H1 (cell line): ENCODE data around the gene EPB41L1. TPM values are rescaled to one million over a fixed set of nuclear protein-coding genes. Genes with fewer than 3 reads are reported as not detected.

Experiments used
- CTCF ChIA-PET: fragments of 300-600 bp; sonication (Branson Sonifier 250); formaldehyde crosslinking; loops from one replicate; lab custom pipeline; 2021; ENCODE audit not compliant: partially characterized antibody; lab: Charles Lee
- POLR2A ChIA-PET: fragments of 300-600 bp; sonication (Branson Sonifier 250); formaldehyde crosslinking; loops from one replicate; lab custom pipeline; 2021; ENCODE audit warnings: inconsistent platforms; ENCODE audit not compliant: partially characterized antibody; lab: Charles Lee
- DNase-seq, 2 experiments: peaks; one replicate each; pipeline versions ENCODE4 v3.0.0 to v3.0.0-alpha.2; 2010 to 2022; ENCODE audit warnings: low spot score in 2 of 2, low read depth in 1 of 2, mixed read lengths in 1 of 2
- FAIRE-seq: peaks from 2 replicates; lab custom pipeline; 2011; peaks lifted over from hg19 to GRCh38; lab: Jason Lieb, UNC
- H2AFZ ChIP-seq: 2 replicates; pipeline ENCODE4 v1.8.1; 2012; ENCODE audit warnings: low read length, inconsistent platforms
- H2AK5ac ChIP-seq: 2 replicates; pipeline ENCODE4 v1.6.1; 2013; ENCODE audit warnings: low read depth, low read length
- H2BK120ac ChIP-seq: replicated peaks from 2 replicates; pipeline ENCODE3; 2013; ENCODE audit warnings: low read depth, low read length, inconsistent platforms
- H2BK12ac ChIP-seq: 2 replicates; pipeline ENCODE4 v1.6.1; 2013; ENCODE audit warnings: low read depth, low read length
- H2BK15ac ChIP-seq: 2 replicates; pipeline ENCODE4 v1.6.1; 2013; ENCODE audit warnings: low read length
- H2BK20ac ChIP-seq: 2 replicates; pipeline ENCODE4 v1.6.1; 2013; ENCODE audit warnings: low read length
- H2BK5ac ChIP-seq: 2 replicates; pipeline ENCODE4 v1.6.1; 2013; ENCODE audit warnings: low read depth, low read length
- H3K14ac ChIP-seq: 2 replicates; pipeline ENCODE4 v1.6.1; 2013; ENCODE audit warnings: inconsistent platforms; ENCODE audit not compliant: insufficient read length
- H3K18ac ChIP-seq: 2 replicates; pipeline ENCODE4 v1.6.1; 2013; ENCODE audit warnings: low read length; ENCODE audit errors: extremely low read depth
- H3K23ac ChIP-seq: 2 replicates; pipeline ENCODE4 v1.6.1; 2013; ENCODE audit warnings: inconsistent platforms; ENCODE audit not compliant: insufficient read length
- H3K23me2 ChIP-seq: 2 replicates; pipeline ENCODE4 v1.6.1; 2013; ENCODE audit warnings: low read depth, low read length
- H3K27ac ChIP-seq: 2 replicates; pipeline ENCODE4 v1.6.1; 2011; ENCODE audit warnings: low read depth, low read length, inconsistent platforms
- H3K27me3 ChIP-seq, 4 experiments: replicated peaks in 1 of 4; 1 replicate in 1 of 4; 2 replicates in 3 of 4; pipeline versions ENCODE4 v1.6.1 to v1.8.1; 2011 to 2013; ENCODE audit warnings: low read length in 3 of 4, mild to moderate bottlenecking in 3 of 4, inconsistent platforms in 2 of 4, mixed read lengths in 2 of 4, moderate library complexity in 1 of 4; ENCODE audit not compliant: control insufficient read depth in 3 of 4, insufficient read depth in 3 of 4; ENCODE audit errors: extremely low read depth in 1 of 4
- H3K36me3 ChIP-seq, 4 experiments: 2 replicates each; pipeline versions ENCODE4 v1.6.1 to v1.8.1; 2011 to 2013; ENCODE audit warnings: mild to moderate bottlenecking in 4 of 4, low read length in 3 of 4, moderate library complexity in 2 of 4, control low read depth in 1 of 4, inconsistent platforms in 1 of 4; ENCODE audit not compliant: insufficient read depth in 4 of 4, control insufficient read depth in 2 of 4
- H3K4ac ChIP-seq: replicated peaks from 2 replicates; pipeline ENCODE3; 2013; ENCODE audit warnings: low read length, low read depth, mixed read lengths, inconsistent platforms; ENCODE audit not compliant: insufficient read length
- H3K4me1 ChIP-seq, 4 experiments: replicated peaks in 1 of 4; 1 replicate in 1 of 4; 2 replicates in 3 of 4; pipeline versions ENCODE4 v1.6.1 to v1.8.1; 2011 to 2013; ENCODE audit warnings: low read length in 3 of 4, inconsistent platforms in 2 of 4, mixed read lengths in 1 of 4; ENCODE audit not compliant: insufficient read depth in 4 of 4, control insufficient read depth in 3 of 4
- H3K4me2 ChIP-seq, 2 experiments: 2 replicates each; pipeline versions ENCODE4 v1.6.1 to v1.8.1; 2011 to 2013; ENCODE audit warnings: low read depth in 2 of 2, low read length in 2 of 2, control low read depth in 1 of 2, inconsistent platforms in 1 of 2, mild to moderate bottlenecking in 1 of 2; ENCODE audit not compliant: insufficient read depth in 1 of 2
- H3K4me3 ChIP-seq, 4 experiments: fragments of 200-600, 300-600 bp in 1 of 4; sonication (generic), shearing (Covaris generic), sonication (Bioruptor Twin) in 1 of 4; 2 replicates each; pipeline versions ENCODE4 v1.5.1 to v1.8.1; 2011 to 2016; ENCODE audit warnings: low read length in 4 of 4, low read depth in 3 of 4, control low read depth in 2 of 4, inconsistent platforms in 2 of 4, mild to moderate bottlenecking in 2 of 4, mixed read lengths in 1 of 4, moderate library complexity in 1 of 4; ENCODE audit not compliant: insufficient read depth in 2 of 4; ENCODE audit errors: extremely low read depth in 1 of 4
- H3K56ac ChIP-seq: replicated peaks from 2 replicates; pipeline ENCODE3; 2013; ENCODE audit warnings: low read depth, mild to moderate bottlenecking, mixed read lengths, low read length, inconsistent platforms; ENCODE audit not compliant: insufficient read length
- H3K79me1 ChIP-seq: 2 replicates; pipeline ENCODE4 v1.6.1; 2013; ENCODE audit warnings: low read depth, low read length, control low read depth
- H3K79me2 ChIP-seq, 2 experiments: 2 replicates each; pipeline versions ENCODE4 v1.6.1 to v1.8.1; 2012 to 2013; ENCODE audit warnings: low read length in 2 of 2, mild to moderate bottlenecking in 2 of 2, inconsistent platforms in 1 of 2; ENCODE audit not compliant: insufficient read depth in 2 of 2, control insufficient read depth in 1 of 2
- H3K9ac ChIP-seq, 4 experiments: replicated peaks in 1 of 4; 1 replicate in 1 of 4; 2 replicates in 3 of 4; pipeline versions ENCODE4 v1.6.1 to v1.8.1; 2011 to 2013; ENCODE audit warnings: low read depth in 3 of 4, low read length in 3 of 4, control low read depth in 2 of 4, mild to moderate bottlenecking in 2 of 4, moderate library complexity in 2 of 4, inconsistent platforms in 1 of 4; ENCODE audit errors: extremely low read depth in 1 of 4
- H3K9me3 ChIP-seq, 2 experiments: 2 replicates each; pipeline versions ENCODE4 v1.6.1 to v1.8.1; 2012 to 2013; ENCODE audit warnings: mild to moderate bottlenecking in 2 of 2, moderate library complexity in 2 of 2, control low read depth in 1 of 2, inconsistent platforms in 1 of 2, low read depth in 1 of 2, low read length in 1 of 2, mixed read lengths in 1 of 2; ENCODE audit not compliant: insufficient read depth in 2 of 2
- H4K20me1 ChIP-seq, 2 experiments: replicated peaks in 1 of 2; 2 replicates each; pipeline versions ENCODE3 to v1.8.1; 2011 to 2013; ENCODE audit warnings: inconsistent platforms in 2 of 2, low read length in 2 of 2, mild to moderate bottlenecking in 1 of 2; ENCODE audit not compliant: insufficient read depth in 2 of 2, control insufficient read depth in 1 of 2
- H4K5ac ChIP-seq: 2 replicates; pipeline ENCODE4 v1.6.1; 2013; ENCODE audit warnings: low read length, low read depth, mixed read lengths, inconsistent platforms; ENCODE audit not compliant: insufficient read length
- H4K8ac ChIP-seq: 2 replicates; pipeline ENCODE4 v1.8.0; 2013; ENCODE audit warnings: mild to moderate bottlenecking, moderate library complexity, low read length, inconsistent platforms; ENCODE audit not compliant: insufficient read depth; ENCODE audit errors: extremely low read depth
- H4K91ac ChIP-seq: replicated peaks from 2 replicates; pipeline ENCODE3; 2013; ENCODE audit warnings: low read length, mixed read lengths, inconsistent platforms; ENCODE audit not compliant: insufficient read length
- CBX8 ChIP-seq: fragments of 300-800, 300-1000 bp; sonication (generic); IDR thresholded peaks from 2 replicates; pipeline ENCODE4 v1.7.1; 2016; ENCODE audit warnings: low read depth, low read length, borderline replicate concordance
- CHD1 ChIP-seq: IDR thresholded peaks from 2 replicates; pipeline ENCODE4 v1.6.1; 2012; ENCODE audit warnings: low read depth, low read length, improper control_type of control experiment
- FOSL1 ChIP-seq: IDR thresholded peaks from 2 replicates; pipeline ENCODE4 v1.6.1; 2011; ENCODE audit warnings: mild to moderate bottlenecking, low read depth, low read length, moderate library complexity; ENCODE audit not compliant: insufficient read depth
- HDAC6 ChIP-seq: IDR thresholded peaks from one replicate; pipeline ENCODE4 v1.7.1; 2012; ENCODE audit warnings: low read depth, mild to moderate bottlenecking, inconsistent platforms, low read length, moderate library complexity
- POU5F1 ChIP-seq: IDR thresholded peaks from 2 replicates; pipeline ENCODE4 v1.6.1; 2011; ENCODE audit warnings: low read depth, mild to moderate bottlenecking, low read length, moderate library complexity
- RBBP5 ChIP-seq: IDR thresholded peaks from 2 replicates; pipeline ENCODE4 v1.7.1; 2012; ENCODE audit warnings: low read depth, mild to moderate bottlenecking, inconsistent platforms, low read length, moderate library complexity, borderline replicate concordance
- RFX5 ChIP-seq: IDR thresholded peaks from 2 replicates; pipeline ENCODE4 v1.6.1; 2011; ENCODE audit warnings: low read depth, low read length, improper control_type of control experiment, borderline replicate concordance
- SIN3A ChIP-seq, 2 experiments: IDR thresholded peaks in 1 of 2; conservative IDR thresholded peaks in 1 of 2; 2 replicates each; pipeline ENCODE4 v1.6.1; 2011 to 2012; ENCODE audit warnings: low read length in 2 of 2, improper control_type of control experiment in 1 of 2, low read depth in 1 of 2, mild to moderate bottlenecking in 1 of 2
- SIX5 ChIP-seq: IDR thresholded peaks from 2 replicates; pipeline ENCODE4 v1.6.1; 2011; ENCODE audit warnings: mild to moderate bottlenecking, low read depth, low read length
- SP1 ChIP-seq: IDR thresholded peaks from 2 replicates; pipeline ENCODE4 v1.6.1; 2011; ENCODE audit warnings: low read depth, low read length
- TAF1 ChIP-seq: IDR thresholded peaks from 2 replicates; pipeline ENCODE4 v1.6.1; 2011; ENCODE audit warnings: mild to moderate bottlenecking, low read depth, low read length
- TAF7 ChIP-seq: optimal IDR thresholded peaks from 2 replicates; pipeline ENCODE3; 2011; ENCODE audit warnings: low read depth, mild to moderate bottlenecking, inconsistent platforms, low read length, moderate library complexity, borderline replicate concordance
- TCF12 ChIP-seq: IDR thresholded peaks from 2 replicates; pipeline ENCODE4 v1.6.1; 2011; ENCODE audit warnings: low read depth, mild to moderate bottlenecking, low read length
- TEAD4 ChIP-seq: IDR thresholded peaks from 2 replicates; pipeline ENCODE4 v1.6.1; 2012; ENCODE audit warnings: low read depth, low read length, inconsistent platforms, mixed read lengths
- WGBS, 2 experiments: shearing (Covaris generic) in 1 of 2; methylation state at CpG; one replicate each; pipeline versions ENCODE4 v1.1.6 to v1.1.7; 2013 to 2015; ENCODE audit warnings: low lambda C conversion rate in 2 of 2, mixed read lengths in 2 of 2, inconsistent platforms in 1 of 2, low coverage in 1 of 2, missing lambda C conversion rate in 1 of 2; ENCODE audit not compliant: insufficient replicate concordance in 2 of 2, insufficient coverage in 1 of 2, insufficient read length in 1 of 2; ENCODE audit errors: extremely low coverage in 1 of 2, missing lambda C conversion rate in 1 of 2; 5-methylcytosine and 5-hydroxymethylcytosine counted together
- polyA plus RNA-seq, 7 experiments: library from polyadenylated mRNA; depleted of rRNA in 3 of 7; stranded (reverse) in 5 of 7; unstranded in 2 of 7; fragments of >200 nt in 5 of 7; fragments of 200-250 nt in 2 of 7; gene quantifications; 1 replicate in 5 of 7; 2 replicates in 1 of 7; 4 replicates in 1 of 7; pipeline versions ENCODE4 v1.2.1 to v1.2.3, GENCODE V29; 2011 to 2013; ENCODE audit warnings: missing spikeins in 2 of 7, mixed read lengths in 2 of 7
- total RNA-seq: library from RNA; stranded (reverse); fragmentation: NEBNext Ultra II Directional; extraction: Animal tissue kit (Norgen Biotek cat#: 25700); gene quantifications from 2 replicates; pipeline ENCODE4 v1.2.1, GENCODE V29; 2021
- TF ChIP-seq, protein P1 (sequence below): IDR thresholded peaks from 2 replicates; pipeline ENCODE4 v1.6.1; 2012; ENCODE audit warnings: inconsistent platforms

Gene EPB41L1
- total and polyA plus RNA-seq, 2 of the 8 experiments (the other 6 are each of a cell fraction or from before 2014, with no cell fraction given), result 14.8 to 36.0 TPM

DNA sequence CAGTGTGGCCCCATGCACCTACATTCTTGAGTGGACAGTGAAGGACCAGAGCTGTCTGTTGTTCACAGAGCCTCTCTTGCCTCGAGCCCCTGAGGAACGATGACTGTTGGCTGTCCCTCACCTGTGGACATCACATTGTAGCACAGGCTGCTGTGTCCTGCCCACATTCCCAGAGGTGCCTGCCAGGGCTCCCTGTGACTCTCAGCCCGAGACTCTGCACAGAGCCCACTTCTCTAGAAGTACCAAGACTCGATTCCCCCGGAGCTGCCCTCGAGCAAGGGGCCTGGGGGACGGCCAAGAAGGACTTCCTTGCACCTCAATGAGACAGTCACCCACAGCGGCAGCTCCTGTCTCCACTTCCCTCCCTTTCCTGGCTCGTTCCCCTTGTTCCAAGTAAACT is 123.0 kb downstream of the EPB41L1 start:
- peaks cover 4% of the 10 kb centered on the region; the same call in 1 of the 2 replicates for H3K23me2 ChIP-seq
- H2BK15ac ChIP-seq, result no peak overlapping the region
- CTCF ChIA-PET, result interaction anchor here (1.0 to 1.5 kb wide), 3 partner anchors 13 to 114 kb away, joined by 3 to 4 read pairs (median 3); no protein-coding TSS in a partner anchor
- DNase-seq (peak in 1 of 2 experiments; percentile 34), FAIRE-seq (no peak)
- no peak overlapping the region for H3K14ac ChIP-seq
- H2BK12ac ChIP-seq, result no peak overlapping the region
- 91% methylated on average over 9 of the region's 9 CpGs; no CpG with 5 or more reads in 1 of the 2 experiments for WGBS, 2 experiments
- no peak overlapping the region for H3K18ac ChIP-seq
- no peaks in the 10 kb centered on the region for H3K36me3 ChIP-seq
- POLR2A ChIA-PET, result no interaction called here
- H3K27ac ChIP-seq, result no peak overlapping the region
- H3K4me3 ChIP-seq, result no peak overlapping the region
- no peak overlapping the region for H3K56ac ChIP-seq
- no peak overlapping the region for H2BK120ac ChIP-seq
- H3K9me3 ChIP-seq, result no peaks in the 10 kb centered on the region
- no peak overlapping the region for H2BK5ac ChIP-seq
- no peak overlapping the region for H4K8ac ChIP-seq
- no peak overlapping the region for H4K5ac ChIP-seq
- H3K4me2 ChIP-seq, result no peak overlapping the region
- no peaks in the 10 kb centered on the region for H3K79me1 ChIP-seq
- no peak overlapping the region for H2AK5ac ChIP-seq
- H3K79me2 ChIP-seq, result no peaks in the 10 kb centered on the region
- no peak overlapping the region for H3K4ac ChIP-seq
- no peak overlapping the region for H3K23ac ChIP-seq
- H2AFZ ChIP-seq, result no peak overlapping the region
- H3K4me1 ChIP-seq, result no peaks in the 10 kb centered on the region; a peak in 2 of 7 replicates
- no peaks in the 10 kb centered on the region for H3K27me3 ChIP-seq
- H2BK20ac ChIP-seq, result no peak overlapping the region
- peaks cover 0 to 5% of the 10 kb centered on the region in 2 experiments for H4K20me1 ChIP-seq
- H3K9ac ChIP-seq, result no peak overlapping the region
- H4K91ac ChIP-seq, result no peak overlapping the region
- TF ChIP-seq FOSL1 (no peak), RFX5 (no peak), CHD1 (no peak), POU5F1 (no peak), SP1 (no peak), CBX8 (no peak), TAF1 (no peak), TCF12 (no peak), TEAD4 (no peak), SIN3A (conservative IDR thresholded peaks at IDR 0.05 in 1 of 2, IDR thresholded peaks at IDR 0.05 in 1 of 2; ENCODE audit: low read depth in 1 of 2, low read length in 2 of 2) (no peak), SIX5 (no peak), TAF7 (no peak), HDAC6 (no peak), RBBP5 (no peak)
- TF ChIP-seq, protein P1, sequence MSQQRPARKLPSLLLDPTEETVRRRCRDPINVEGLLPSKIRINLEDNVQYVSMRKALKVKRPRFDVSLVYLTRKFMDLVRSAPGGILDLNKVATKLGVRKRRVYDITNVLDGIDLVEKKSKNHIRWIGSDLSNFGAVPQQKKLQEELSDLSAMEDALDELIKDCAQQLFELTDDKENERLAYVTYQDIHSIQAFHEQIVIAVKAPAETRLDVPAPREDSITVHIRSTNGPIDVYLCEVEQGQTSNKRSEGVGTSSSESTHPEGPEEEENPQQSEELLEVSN, result no peak
